Breast epithelium (tissue), 4 donors: ENCODE measurements around the gene AMELX. TPM values are rescaled to one million over a fixed set of nuclear protein-coding genes. Genes with fewer than 3 reads are reported as not detected.
A peak's percentile ranks its signal among the peaks of the same experiment; 100 is the strongest.

ENCODE experiments used
- DNase-seq, 2 donors: peaks; one replicate each; pipeline ENCODE4 v3.0.0-alpha.2; 2019; ENCODE audit warnings: low spot score in 2 of 2
- H3K27ac ChIP-seq, 2 donors: fragments of 200-600 bp; sonication (generic) in 1 of 2; one replicate each; pipeline ENCODE4 v1.5.1; 2016 to 2019; ENCODE audit warnings: mild to moderate bottlenecking in 1 of 2
- H3K27me3 ChIP-seq, 2 donors: fragments of 200-600 bp; sonication (generic) in 1 of 2; one replicate each; pipeline versions ENCODE4 v1.5.1 to v1.6.0; 2017 to 2019; ENCODE audit warnings: control low read depth in 1 of 2, mild to moderate bottlenecking in 1 of 2
- H3K36me3 ChIP-seq: fragments of 200-600 bp; one replicate; pipeline ENCODE4 v1.5.1; 2019
- H3K4me1 ChIP-seq, 2 donors: fragments of 200-600 bp; sonication (generic); one replicate each; pipeline ENCODE4 v1.5.1; 2016 to 2019; ENCODE audit warnings: control low read depth in 1 of 2
- H3K4me3 ChIP-seq, 3 donors: fragments of 200-600 bp; sonication (generic); 1 replicate in 2 of 3; 2 replicates in 1 of 3; pipeline ENCODE4 v1.5.1; 2016 to 2019; ENCODE audit warnings: mild to moderate bottlenecking in 3 of 3, moderate library complexity in 2 of 3
- H3K9me3 ChIP-seq, 2 donors: fragments of 200-600 bp; sonication (generic) in 1 of 2; one replicate each; pipeline ENCODE4 v1.5.1; 2016 to 2019; ENCODE audit warnings: control low read depth in 1 of 2
- POLR2A ChIP-seq: fragments of 450-650 bp; IDR thresholded peaks from one replicate; pipeline ENCODE4 v1.6.1; 2016; ENCODE audit warnings: antibody characterized with exemption, mild to moderate bottlenecking, moderate library complexity
- POLR2AphosphoS5 ChIP-seq, 3 donors: sonication (generic); formaldehyde crosslinking; IDR thresholded peaks; one replicate each; pipeline ENCODE4 v1.6.1; 2017; ENCODE audit warnings: antibody characterized with exemption in 3 of 3
- intact Hi-C: fragments of 100-400 bp; cut with DNase I; formaldehyde crosslinking; loops from one replicate; pipeline ENCODE4 v1.15.1; 2023; ENCODE audit warnings: low total_unique reads
- total RNA-seq, 3 donors: library from RNA; depleted of rRNA; stranded (reverse); fragments of >200 nt; gene quantifications; one replicate each; pipeline ENCODE4 v1.1.0, GENCODE V29; 2016
- TF ChIP-seq, protein P1 (sequence below), 3 donors: fragments of 450-650 bp; IDR thresholded peaks; one replicate each; pipeline ENCODE4 v1.5.1; 2016 to 2017; ENCODE audit warnings: antibody characterized with exemption in 3 of 3, mild to moderate bottlenecking in 3 of 3, moderate library complexity in 3 of 3

AMELX gene
- total RNA-seq, 3 donors from 2014 or later = not detected

DNA sequence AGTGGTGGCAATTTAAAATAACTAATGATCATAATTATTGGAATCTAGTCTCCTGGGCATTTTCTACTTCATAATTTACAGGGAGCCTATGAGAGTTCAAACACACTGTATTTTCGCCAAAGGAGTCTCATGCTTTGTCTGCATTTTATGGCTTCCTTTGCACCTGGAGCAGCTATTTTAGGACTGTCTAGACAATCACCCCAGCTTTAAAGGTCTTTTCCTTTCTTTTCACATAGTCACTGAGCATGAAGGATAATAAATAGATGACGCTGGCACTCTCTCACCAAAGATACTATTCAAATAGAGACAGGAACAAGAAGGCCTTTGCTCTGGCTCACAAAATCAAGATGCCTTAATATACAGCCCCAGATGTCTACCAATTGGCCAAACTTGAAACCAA is 43.0 kb downstream of the AMELX start:
- Histone ChIP-seq H3K9me3 (no peaks in the 10 kb centered on the region), H3K27me3 (peaks cover 0 to 13% of the 10 kb centered on the region in 2 donors), H3K4me3 (no peak overlapping the region), H3K36me3 (no peaks in the 10 kb centered on the region), H3K4me1 (no peaks in the 10 kb centered on the region), H3K27ac (no peak overlapping the region)
- intact Hi-C loops = loop anchor here (2.0 kb wide), 1 partner anchor 65 kb away; no protein-coding TSS in a partner anchor
- DNase-seq = no peak
- TF ChIP-seq POLR2A (no peak), POLR2AphosphoS5 (IDR thresholded peaks at IDR 0.05) (no peak)
- TF ChIP-seq, protein P1, sequence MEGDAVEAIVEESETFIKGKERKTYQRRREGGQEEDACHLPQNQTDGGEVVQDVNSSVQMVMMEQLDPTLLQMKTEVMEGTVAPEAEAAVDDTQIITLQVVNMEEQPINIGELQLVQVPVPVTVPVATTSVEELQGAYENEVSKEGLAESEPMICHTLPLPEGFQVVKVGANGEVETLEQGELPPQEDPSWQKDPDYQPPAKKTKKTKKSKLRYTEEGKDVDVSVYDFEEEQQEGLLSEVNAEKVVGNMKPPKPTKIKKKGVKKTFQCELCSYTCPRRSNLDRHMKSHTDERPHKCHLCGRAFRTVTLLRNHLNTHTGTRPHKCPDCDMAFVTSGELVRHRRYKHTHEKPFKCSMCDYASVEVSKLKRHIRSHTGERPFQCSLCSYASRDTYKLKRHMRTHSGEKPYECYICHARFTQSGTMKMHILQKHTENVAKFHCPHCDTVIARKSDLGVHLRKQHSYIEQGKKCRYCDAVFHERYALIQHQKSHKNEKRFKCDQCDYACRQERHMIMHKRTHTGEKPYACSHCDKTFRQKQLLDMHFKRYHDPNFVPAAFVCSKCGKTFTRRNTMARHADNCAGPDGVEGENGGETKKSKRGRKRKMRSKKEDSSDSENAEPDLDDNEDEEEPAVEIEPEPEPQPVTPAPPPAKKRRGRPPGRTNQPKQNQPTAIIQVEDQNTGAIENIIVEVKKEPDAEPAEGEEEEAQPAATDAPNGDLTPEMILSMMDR (IDR thresholded peaks at IDR 0.05) = no peak

DNA sequence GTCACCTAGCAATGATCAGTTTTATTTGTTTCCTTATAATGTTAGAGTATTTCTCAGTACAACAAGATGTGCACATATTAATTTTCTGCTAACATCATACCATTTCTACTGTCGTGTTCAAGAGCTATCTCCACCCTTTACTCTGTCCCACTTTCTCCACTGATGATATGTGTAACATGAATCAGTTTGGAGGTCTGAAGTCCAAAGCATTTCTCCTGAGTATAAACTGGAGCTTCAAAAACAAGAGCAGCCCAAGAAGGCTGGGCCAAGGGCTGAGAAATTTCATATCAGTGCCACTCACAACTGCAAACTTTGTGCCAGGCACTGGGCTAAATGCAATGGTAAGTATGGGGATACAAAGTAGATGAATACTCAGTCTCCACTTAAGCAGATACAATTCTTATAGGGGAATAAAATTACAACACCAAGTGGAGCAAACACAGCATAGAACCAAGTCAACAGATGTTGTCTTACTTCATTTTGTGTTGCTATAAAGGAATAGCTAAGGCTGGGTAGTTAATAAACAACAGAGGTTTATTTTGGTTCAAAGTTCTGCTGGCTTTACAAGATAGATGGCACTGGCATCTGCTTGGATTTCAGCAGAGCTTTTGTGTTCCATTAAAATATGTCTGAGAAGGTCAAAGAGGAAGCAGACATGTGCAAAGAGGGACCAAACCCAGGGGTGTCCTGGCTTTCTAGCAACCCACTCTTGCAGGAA is 44.2 kb downstream of the AMELX start:
- DNase-seq = no peak
- Histone ChIP-seq H3K27me3 (peaks cover 0 to 13% of the 10 kb centered on the region in 2 donors), H3K27ac (no peak overlapping the region), H3K9me3 (no peaks in the 10 kb centered on the region), H3K36me3 (no peaks in the 10 kb centered on the region), H3K4me1 (no peaks in the 10 kb centered on the region), H3K4me3 (no peak overlapping the region)
- intact Hi-C loops = loop anchor here (2.0 kb wide), 1 partner anchor 67 kb away; no protein-coding TSS in a partner anchor
- TF ChIP-seq POLR2A = no peak
- TF ChIP-seq, protein P1 (IDR thresholded peaks at IDR 0.05) = no peak
- no peak for TF ChIP-seq POLR2AphosphoS5 (IDR thresholded peaks at IDR 0.05)

DNA sequence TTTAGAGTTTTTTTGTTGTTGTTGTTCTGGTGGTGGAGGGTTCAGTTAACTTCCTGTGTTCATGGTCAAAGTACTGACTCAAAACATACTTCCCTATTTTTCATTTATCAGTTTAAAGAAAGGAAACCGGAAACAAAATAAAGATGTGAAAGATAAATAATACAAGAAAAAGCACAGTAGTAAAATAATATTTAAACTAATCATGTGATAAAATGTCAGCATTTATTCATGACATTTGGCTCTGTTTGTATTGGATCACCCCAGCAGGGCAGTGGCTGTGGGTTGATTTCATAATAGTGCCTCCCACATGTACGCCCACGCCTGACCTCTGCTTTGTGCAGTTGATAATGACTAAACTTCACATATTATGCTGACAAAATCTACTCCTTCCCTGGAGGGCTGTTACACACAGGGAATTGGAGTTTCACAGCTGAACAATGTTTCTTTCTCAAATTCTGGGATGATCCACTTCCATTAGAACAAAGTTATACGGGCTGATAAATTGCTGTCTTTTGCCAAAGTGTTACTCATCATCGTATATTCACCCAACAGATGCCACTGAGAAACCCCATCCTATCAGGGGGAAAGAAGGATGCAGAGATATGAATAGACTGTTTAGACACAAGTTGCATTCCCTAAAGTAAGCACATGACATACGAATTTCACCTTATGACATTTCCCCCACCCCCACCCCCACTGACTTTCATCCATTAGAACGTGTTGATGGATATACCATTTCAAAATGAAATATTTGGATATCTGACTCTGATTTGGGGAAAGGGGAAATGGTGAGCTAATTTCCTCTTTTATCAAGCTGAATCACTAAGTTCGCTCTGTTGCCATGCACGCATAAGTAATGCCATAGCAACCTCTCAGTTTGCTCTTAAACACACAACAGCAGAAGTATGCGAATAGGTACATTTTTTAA is 48.3 kb downstream of the AMELX start:
- TF ChIP-seq, protein P1 (IDR thresholded peaks at IDR 0.05) = no peak
- peak in 1 of 3 donors; percentile 45 for TF ChIP-seq POLR2AphosphoS5 (IDR thresholded peaks at IDR 0.05)
- Histone ChIP-seq H3K27me3 (peaks cover 0 to 18% of the 10 kb centered on the region in 2 donors), H3K27ac (peak overlapping the region in 1 of 2 donors; percentile 36), H3K4me3 (no peak overlapping the region), H3K9me3 (no peaks in the 10 kb centered on the region), H3K4me1 (no peaks in the 10 kb centered on the region), H3K36me3 (no peaks in the 10 kb centered on the region)
- no peak for DNase-seq
- intact Hi-C loops = no loop called here

DNA sequence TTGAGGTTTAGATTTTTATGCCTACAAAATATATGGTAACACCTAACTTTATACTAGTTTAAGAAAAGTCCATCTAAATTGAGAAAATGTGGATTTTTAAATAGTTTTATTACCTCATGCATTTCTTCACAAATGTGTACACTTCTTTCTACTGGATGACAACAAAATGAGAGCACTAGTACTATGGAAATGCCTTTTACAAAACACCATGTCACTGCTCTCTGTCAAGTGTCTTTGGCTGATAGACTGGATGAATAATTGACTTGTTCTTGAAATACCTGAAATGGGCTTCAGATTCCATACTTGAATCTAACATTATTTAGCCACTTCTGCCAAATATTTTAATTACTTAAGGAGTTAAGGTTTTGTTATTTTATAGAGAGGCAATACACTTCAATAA is 49.5 kb downstream of the AMELX start:
- Histone ChIP-seq H3K36me3 (no peaks in the 10 kb centered on the region), H3K4me1 (no peaks in the 10 kb centered on the region), H3K27me3 (peaks cover 0 to 16% of the 10 kb centered on the region in 2 donors), H3K27ac (no peak overlapping the region), H3K9me3 (no peaks in the 10 kb centered on the region), H3K4me3 (no peak overlapping the region)
- DNase-seq = no peak
- TF ChIP-seq, protein P1 (IDR thresholded peaks at IDR 0.05) = no peak
- TF ChIP-seq POLR2AphosphoS5 (IDR thresholded peaks at IDR 0.05) = no peak
- TF ChIP-seq POLR2A = no peak
- intact Hi-C loops = no loop called here
